Measurements from ENCODE around the gene NACA2. TPM values are rescaled to one million over a fixed set of nuclear protein-coding genes. Genes with fewer than 3 reads are reported as not detected.
"Not testable (repeated sequence)": the region's sequence is repeated elsewhere in the genome, so short reads cannot be mapped to it uniquely, and the experiment has no call there.

Gene NACA2
- polyA plus RNA-seq, 1 donor = 0.81 TPM

DNA sequence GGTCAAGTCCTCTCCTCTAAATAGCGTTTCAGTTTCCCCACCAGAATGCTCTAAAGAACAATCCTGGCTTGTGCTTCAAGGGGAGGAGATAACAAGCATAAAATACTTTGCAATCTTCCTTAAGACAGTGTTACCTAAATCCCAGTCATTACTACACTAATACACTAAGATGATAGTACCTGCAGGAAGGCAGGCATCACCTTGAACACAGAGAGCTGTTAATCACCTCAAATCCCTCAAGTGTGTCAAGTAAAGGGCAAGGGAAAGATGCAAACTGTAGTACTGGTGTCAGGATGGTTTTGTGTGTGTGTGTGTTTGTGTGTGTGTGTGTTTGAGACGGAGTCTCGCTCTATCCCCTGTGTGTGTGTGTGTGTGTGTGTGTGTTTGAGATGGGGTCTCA is 36.8 kb downstream of the NACA2 start:
- Histone ChIP-seq H3K36me3 (ENCODE audit: control insufficient read depth, insufficient read depth, low read length) (no peaks in the 10 kb centered on the region), H3K27me3 (ENCODE audit: control insufficient read depth, insufficient read depth, low read length) (peaks cover 15% of the 10 kb centered on the region), H3K4me1 (ENCODE audit: control insufficient read depth, insufficient read depth, low read length) (no peaks in the 10 kb centered on the region), H3K9me3 (ENCODE audit: control insufficient read depth, low read depth, low read length) (no peaks in the 10 kb centered on the region), H3K27ac (ENCODE audit: low read length) (no peak overlapping the region), H3K4me3 (ENCODE audit: low read length) (no peak overlapping the region)
- no peak for DNase-seq
- WGBS (ENCODE audit: insufficient coverage, low lambda C conversion rate) = no CpG with 5 or more reads among the region's 3 CpGs

DNA sequence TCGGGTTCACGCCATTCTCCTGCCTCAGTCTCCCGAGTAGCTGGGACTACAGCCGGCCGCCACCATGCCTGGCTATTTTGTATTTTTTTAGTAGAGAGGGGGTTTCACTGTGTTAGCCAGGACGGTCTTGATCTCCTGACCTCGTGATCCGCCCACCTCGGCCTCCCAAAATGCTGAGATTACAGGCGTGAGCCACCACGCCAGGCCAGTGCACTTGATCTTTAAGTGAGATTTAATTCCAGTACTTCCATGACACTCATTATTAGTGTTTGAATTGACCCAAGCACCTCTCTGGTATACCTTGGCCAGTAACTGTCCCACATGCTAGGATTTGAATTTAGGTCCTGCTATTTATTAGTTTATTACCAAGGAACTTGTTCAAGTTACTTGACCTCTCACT is 38.5 kb downstream of the NACA2 start:
- no CpG with 5 or more reads among the region's 11 CpGs for WGBS (ENCODE audit: insufficient coverage, low lambda C conversion rate)
- H3K27me3 ChIP-seq (ENCODE audit: control insufficient read depth, insufficient read depth, low read length) = peaks cover 12% of the 10 kb centered on the region
- not testable (repeated sequence) for H3K4me1 ChIP-seq (ENCODE audit: control insufficient read depth, insufficient read depth, low read length); H3K36me3 ChIP-seq (ENCODE audit: control insufficient read depth, insufficient read depth, low read length); H3K27ac ChIP-seq (ENCODE audit: low read length); H3K4me3 ChIP-seq (ENCODE audit: low read length); H3K9me3 ChIP-seq (ENCODE audit: control insufficient read depth, low read depth, low read length); DNase-seq

DNA sequence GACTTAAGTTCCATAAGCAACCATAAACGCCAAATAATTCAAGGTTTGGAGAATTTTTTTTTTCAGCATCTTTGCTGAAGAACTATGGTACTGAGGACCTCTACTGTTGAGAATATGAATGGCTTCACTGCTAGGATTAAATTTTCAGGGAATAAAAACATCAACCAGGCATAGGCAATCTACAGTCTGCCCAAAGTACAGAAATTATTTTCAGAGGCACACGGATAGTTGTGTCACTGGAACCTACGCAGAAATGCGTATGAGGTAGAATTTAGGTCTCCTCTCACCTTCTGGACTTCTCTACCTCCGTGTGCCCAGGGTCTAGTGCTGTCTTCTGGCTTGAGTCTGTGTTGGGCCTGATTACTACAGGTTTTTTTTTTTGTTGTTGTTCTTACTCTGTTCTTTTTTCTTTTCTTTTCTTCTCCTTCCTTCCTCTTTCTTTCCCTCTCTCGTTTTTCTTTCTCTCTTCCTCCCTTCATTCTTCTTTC is 39.7 kb downstream of the NACA2 start:
- peak; percentile 4 to 28 for DNase-seq
- no peak overlapping the region for H3K4me3 ChIP-seq (ENCODE audit: low read length)
- H3K9me3 ChIP-seq (ENCODE audit: control insufficient read depth, low read depth, low read length) = no peaks in the 10 kb centered on the region
- 0% methylated on average over 2 of the region's 6 CpGs for WGBS (ENCODE audit: insufficient coverage, low lambda C conversion rate)
- H3K4me1 ChIP-seq (ENCODE audit: control insufficient read depth, insufficient read depth, low read length) = no peaks in the 10 kb centered on the region
- H3K36me3 ChIP-seq (ENCODE audit: control insufficient read depth, insufficient read depth, low read length) = no peaks in the 10 kb centered on the region
- H3K27ac ChIP-seq (ENCODE audit: low read length) = no peak overlapping the region
- H3K27me3 ChIP-seq (ENCODE audit: control insufficient read depth, insufficient read depth, low read length) = peaks cover 7% of the 10 kb centered on the region

DNA sequence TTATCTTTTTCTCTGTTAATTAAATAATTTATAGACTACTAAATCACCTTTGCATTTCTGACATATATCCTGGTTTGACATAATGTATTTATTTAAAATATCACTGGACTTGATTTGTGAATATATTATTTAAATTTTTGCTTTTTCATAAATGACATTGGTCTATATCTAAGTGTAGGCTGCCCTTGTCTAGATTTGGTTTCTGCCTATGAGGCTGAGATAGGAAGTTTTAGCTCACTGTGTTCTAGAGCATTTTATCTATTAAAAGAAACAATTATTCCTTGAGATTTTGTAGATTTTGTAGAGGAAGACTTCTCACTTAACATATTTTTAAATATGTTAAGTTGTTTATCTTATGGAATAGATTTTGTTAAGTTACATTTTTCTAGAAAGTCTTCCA is 43.9 kb downstream of the NACA2 start:
- Histone ChIP-seq H3K27me3 (ENCODE audit: control insufficient read depth, insufficient read depth, low read length) (no peaks in the 10 kb centered on the region), H3K4me3 (ENCODE audit: low read length) (no peak overlapping the region), H3K9me3 (ENCODE audit: control insufficient read depth, low read depth, low read length) (no peaks in the 10 kb centered on the region), H3K27ac (ENCODE audit: low read length) (no peak overlapping the region), H3K36me3 (ENCODE audit: control insufficient read depth, insufficient read depth, low read length) (no peaks in the 10 kb centered on the region), H3K4me1 (ENCODE audit: control insufficient read depth, insufficient read depth, low read length) (no peaks in the 10 kb centered on the region)
- no peak for DNase-seq

DNA sequence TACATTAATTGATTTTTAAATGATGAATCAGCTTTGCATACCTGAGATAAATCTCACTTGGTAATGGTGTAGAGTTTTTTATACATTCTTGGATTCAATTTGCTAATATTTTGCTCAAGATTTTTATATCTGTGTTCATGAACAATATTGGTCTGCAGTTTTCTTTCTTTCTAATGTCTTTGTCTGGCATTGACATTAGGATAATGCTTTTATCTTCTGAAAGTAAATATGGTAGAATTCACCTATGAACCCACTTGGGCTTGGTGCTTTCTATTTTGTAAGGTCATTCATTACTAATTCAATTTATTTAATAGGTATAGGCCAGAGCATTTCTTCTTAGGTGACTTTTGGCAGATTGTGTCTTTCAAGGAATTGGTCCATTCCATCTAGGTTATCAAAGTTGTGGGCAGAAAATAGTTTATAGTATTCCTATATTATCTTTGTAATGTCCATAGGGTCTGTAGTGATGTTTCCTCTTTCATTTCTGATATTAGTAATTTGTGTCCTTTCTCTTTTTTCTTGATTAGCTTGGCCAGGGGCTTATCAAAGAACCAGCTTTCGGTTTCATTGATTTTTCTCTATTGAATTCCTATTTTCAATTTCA is 45.6 kb downstream of the NACA2 start:
- no peak for DNase-seq
- H3K27ac ChIP-seq (ENCODE audit: low read length) = no peak overlapping the region
- no peak overlapping the region for H3K4me3 ChIP-seq (ENCODE audit: low read length)
- no peaks in the 10 kb centered on the region for H3K27me3 ChIP-seq (ENCODE audit: control insufficient read depth, insufficient read depth, low read length)
- H3K36me3 ChIP-seq (ENCODE audit: control insufficient read depth, insufficient read depth, low read length) = no peaks in the 10 kb centered on the region
- H3K9me3 ChIP-seq (ENCODE audit: control insufficient read depth, low read depth, low read length) = peaks cover 4% of the 10 kb centered on the region
- H3K4me1 ChIP-seq (ENCODE audit: control insufficient read depth, insufficient read depth, low read length) = no peaks in the 10 kb centered on the region
- 100% methylated on average over 1 of the region's 1 CpG for WGBS (ENCODE audit: insufficient coverage, low lambda C conversion rate)

DNA sequence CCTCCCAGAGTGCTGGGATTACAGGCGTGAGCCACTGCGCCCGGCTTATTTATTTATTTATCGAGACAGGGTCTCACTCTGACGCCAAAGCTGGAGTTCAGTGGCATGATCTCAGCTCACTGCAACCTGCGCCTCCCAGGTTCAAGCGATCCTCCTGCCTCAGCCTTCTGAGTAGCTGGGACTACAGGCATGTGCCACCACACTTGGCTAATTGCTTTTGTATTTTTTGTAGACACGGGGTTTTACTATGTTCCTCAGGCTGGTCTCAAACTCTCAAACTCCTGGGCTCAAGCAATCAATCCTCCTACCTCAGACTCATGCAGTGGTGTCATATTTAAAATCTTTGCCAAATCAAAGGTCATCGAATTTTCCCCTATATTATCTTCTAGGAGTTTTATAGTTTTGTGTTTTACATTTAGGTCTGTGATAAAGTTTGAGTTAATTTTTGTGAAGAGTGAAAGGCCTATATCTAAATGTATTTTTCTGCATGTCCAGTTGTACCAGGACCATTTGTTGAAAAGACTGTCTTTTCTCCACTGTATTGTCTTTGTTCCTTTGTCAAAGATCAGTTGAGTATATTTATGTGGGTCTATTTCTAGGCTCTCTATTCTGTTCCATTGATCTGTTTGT is 47.1 kb downstream of the NACA2 start:
- WGBS (ENCODE audit: insufficient coverage, low lambda C conversion rate) = no CpG with 5 or more reads among the region's 9 CpGs
- H3K27me3 ChIP-seq (ENCODE audit: control insufficient read depth, insufficient read depth, low read length) = no peaks in the 10 kb centered on the region
- H3K4me1 ChIP-seq (ENCODE audit: control insufficient read depth, insufficient read depth, low read length) = no peaks in the 10 kb centered on the region
- H3K36me3 ChIP-seq (ENCODE audit: control insufficient read depth, insufficient read depth, low read length) = no peaks in the 10 kb centered on the region
- no peak overlapping the region for H3K4me3 ChIP-seq (ENCODE audit: low read length)
- H3K27ac ChIP-seq (ENCODE audit: low read length) = no peak overlapping the region
- peaks cover 4% of the 10 kb centered on the region for H3K9me3 ChIP-seq (ENCODE audit: control insufficient read depth, low read depth, low read length)
- DNase-seq = no peak

DNA sequence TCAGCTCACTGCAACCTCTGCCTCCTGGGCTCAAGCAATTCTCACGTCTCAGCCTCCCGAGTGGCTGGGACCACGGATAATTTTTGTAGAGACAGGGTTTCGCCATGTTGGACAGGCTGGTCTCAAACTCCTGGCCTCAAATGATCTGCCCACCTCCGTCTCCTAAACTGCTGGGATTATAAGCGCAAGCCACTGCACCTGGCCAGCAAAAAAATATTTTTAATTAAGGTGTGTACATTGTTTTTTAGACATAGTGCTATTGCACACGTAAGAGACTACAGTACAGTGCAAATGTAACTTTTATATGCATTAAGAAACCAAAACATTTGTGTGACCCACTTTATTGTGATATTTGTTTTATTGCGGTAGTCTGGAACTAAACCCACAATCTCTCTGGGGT is 49.0 kb downstream of the NACA2 start:
- Histone ChIP-seq H3K27ac (ENCODE audit: low read length) (no peak overlapping the region), H3K27me3 (ENCODE audit: control insufficient read depth, insufficient read depth, low read length) (no peaks in the 10 kb centered on the region), H3K36me3 (ENCODE audit: control insufficient read depth, insufficient read depth, low read length) (no peaks in the 10 kb centered on the region), H3K4me1 (ENCODE audit: control insufficient read depth, insufficient read depth, low read length) (no peaks in the 10 kb centered on the region), H3K4me3 (ENCODE audit: low read length) (no peak overlapping the region), H3K9me3 (ENCODE audit: control insufficient read depth, low read depth, low read length) (peaks cover 4% of the 10 kb centered on the region)
- no peak for DNase-seq
- WGBS (ENCODE audit: insufficient coverage, low lambda C conversion rate) = 100% methylated on average over 2 of the region's 8 CpGs

DNA sequence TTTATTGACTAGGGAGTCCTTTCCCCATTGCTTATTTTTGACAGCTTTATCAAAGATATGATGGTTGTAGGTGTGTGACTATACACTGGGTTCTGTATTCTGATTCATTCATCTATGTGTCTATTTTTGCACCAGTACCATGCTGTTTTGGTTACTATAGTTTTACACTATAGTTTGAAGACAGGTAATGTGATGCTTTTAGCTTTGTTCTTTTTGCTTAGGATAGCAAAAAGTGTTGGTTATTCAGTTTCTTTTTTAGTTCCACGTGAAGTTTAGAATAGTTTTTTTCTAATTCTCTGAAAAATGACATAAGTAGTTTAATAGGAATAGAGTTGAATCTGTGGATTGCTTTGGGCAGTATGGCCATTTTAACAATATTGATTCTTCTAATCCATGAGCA is 50.1 kb downstream of the NACA2 start:
- Histone ChIP-seq H3K36me3 (ENCODE audit: control insufficient read depth, insufficient read depth, low read length) (no peaks in the 10 kb centered on the region), H3K4me3 (ENCODE audit: low read length) (no peak overlapping the region), H3K27me3 (ENCODE audit: control insufficient read depth, insufficient read depth, low read length) (no peaks in the 10 kb centered on the region), H3K27ac (ENCODE audit: low read length) (no peak overlapping the region), H3K4me1 (ENCODE audit: control insufficient read depth, insufficient read depth, low read length) (no peaks in the 10 kb centered on the region), H3K9me3 (ENCODE audit: control insufficient read depth, low read depth, low read length) (peaks cover 4% of the 10 kb centered on the region)
- no peak for DNase-seq
- no CpG with 5 or more reads among the region's 1 CpG for WGBS (ENCODE audit: insufficient coverage, low lambda C conversion rate)

Other genes starting within 250 kb of the NACA2 start
- gene TBX2, start 191.4 kb downstream of the NACA2 start, polyA plus RNA-seq = 12.0 TPM
- gene TBX4, start 138.8 kb downstream of the NACA2 start, polyA plus RNA-seq = 0.10 TPM

Data from large intestine (tissue), 3 donors.